ENCODE data around the gene ACTL9.

ACTL9 gene

DNA sequence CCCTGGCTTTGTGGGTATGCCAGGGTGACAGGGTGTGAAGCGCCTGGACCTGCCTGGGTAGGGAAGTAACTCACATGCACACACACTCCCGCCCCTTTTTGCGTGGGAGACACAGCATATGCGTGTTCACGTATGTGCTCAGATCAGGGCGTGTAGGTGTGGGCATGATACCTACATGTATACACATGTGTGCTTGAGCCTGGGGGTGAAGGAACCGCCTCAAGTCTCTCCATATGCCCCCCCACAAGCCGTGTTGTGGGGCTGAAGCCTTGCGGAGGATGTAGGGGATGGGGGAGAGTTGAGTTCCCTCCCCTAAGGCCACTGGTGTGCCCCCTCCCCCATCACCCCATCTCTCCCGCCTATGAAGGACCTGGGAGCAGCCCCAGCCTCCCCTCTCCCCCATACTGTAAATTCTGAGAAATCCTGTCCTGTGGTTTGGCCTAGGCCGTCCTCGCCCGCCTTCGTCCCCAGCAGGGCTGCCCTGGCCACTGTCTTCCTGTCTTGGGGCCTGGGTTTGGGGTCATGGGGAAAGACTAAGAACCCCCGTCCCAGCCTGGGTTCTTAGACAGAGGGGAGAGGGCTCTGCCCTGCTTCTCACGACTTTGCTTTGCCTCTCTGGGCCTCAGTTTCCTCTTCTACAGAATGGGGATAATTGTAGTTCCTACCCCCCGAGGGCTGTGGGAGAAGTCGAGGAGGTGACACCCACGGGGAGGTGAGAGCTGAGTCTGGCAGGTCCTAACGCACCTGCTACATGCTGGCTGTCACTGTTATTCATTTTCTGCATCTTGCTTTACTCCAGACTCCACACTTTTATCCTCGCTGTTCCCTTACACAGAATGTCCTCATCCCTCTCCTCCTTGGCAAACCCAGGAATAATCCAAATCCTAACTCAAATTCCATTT lies 14.3 kb downstream of the ACTL9 start:
- TF ChIP-seq, protein P1, sequence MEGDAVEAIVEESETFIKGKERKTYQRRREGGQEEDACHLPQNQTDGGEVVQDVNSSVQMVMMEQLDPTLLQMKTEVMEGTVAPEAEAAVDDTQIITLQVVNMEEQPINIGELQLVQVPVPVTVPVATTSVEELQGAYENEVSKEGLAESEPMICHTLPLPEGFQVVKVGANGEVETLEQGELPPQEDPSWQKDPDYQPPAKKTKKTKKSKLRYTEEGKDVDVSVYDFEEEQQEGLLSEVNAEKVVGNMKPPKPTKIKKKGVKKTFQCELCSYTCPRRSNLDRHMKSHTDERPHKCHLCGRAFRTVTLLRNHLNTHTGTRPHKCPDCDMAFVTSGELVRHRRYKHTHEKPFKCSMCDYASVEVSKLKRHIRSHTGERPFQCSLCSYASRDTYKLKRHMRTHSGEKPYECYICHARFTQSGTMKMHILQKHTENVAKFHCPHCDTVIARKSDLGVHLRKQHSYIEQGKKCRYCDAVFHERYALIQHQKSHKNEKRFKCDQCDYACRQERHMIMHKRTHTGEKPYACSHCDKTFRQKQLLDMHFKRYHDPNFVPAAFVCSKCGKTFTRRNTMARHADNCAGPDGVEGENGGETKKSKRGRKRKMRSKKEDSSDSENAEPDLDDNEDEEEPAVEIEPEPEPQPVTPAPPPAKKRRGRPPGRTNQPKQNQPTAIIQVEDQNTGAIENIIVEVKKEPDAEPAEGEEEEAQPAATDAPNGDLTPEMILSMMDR (IDR thresholded peaks at IDR 0.05; ENCODE audit: insufficient read depth, low read depth, low read length, missing control alignments), result no peak
- no peak overlapping the region for H3K4me3 ChIP-seq (ENCODE audit: low read length)

GRCh38 chr19:8682931-8683330 lies 15.7 kb downstream of the ACTL9 start:
- TF ChIP-seq, protein P1 (IDR thresholded peaks at IDR 0.05; ENCODE audit: insufficient read depth, low read depth, low read length, missing control alignments), result no peak
- no peak for DNase-seq (ENCODE audit: low read depth)
- H3K4me3 ChIP-seq (ENCODE audit: low read length), result no peak overlapping the region

More for the DNA sequence above, 14.3 kb downstream of the ACTL9 start:
- no peak for DNase-seq (ENCODE audit: low read depth)

DNA sequence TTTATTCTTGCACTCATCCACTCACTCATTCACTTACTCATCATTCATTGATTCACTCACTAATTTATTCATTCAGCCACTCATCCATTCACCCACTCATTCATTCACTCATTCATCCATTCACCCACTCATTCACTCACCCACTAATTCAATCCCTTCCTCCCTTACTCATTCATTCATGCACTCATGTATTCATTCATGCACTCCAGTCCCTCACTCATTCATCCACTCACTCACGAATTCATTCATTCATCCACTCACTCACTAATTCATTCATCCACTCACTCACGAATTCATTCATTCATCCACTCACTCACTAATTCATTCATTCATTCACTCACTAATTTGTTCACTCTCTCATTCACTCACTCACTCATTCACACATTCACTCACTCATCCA lies 16.1 kb downstream of the ACTL9 start:
- TF ChIP-seq, protein P1 (IDR thresholded peaks at IDR 0.05; ENCODE audit: insufficient read depth, low read depth, low read length, missing control alignments), result no peak
- H3K4me3 ChIP-seq (ENCODE audit: low read length), result no peak overlapping the region
- DNase-seq (ENCODE audit: low read depth), result no peak

DNA sequence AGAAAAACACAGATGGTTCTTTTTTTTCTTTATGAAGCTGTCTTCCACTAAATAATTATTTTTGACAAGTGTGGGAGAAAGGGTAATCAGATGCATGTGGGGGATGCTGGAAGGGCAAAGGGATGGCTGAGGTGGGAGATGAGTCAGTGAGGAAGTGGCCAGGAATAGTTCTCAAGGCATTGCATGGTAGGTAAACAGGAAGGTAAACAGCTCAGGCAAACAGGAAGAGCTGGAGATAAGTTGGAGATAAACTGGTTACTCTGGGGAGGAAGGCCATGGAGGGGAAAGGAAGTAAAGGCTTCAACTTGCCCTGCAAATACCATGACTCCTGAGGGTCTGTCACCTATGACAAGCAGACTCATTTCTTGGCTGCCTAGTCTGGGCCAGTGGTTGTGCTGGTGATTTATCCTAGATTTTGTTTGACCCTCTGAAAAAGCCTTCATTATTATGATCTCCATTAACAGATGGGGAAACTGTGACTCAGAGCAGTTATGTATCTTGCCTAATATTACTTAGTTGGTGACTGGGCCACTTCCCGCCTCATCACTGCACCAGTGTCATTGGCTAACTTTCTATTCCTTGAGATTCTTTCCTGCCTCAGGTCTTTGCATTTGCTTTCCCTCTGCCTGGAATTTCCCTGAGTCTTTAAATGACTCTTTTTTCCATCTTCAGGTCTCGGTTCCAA lies 17.1 kb downstream of the ACTL9 start:
- DNase-seq (ENCODE audit: low read depth), result no peak
- TF ChIP-seq, protein P1 (IDR thresholded peaks at IDR 0.05; ENCODE audit: insufficient read depth, low read depth, low read length, missing control alignments), result no peak
- no peak overlapping the region for H3K4me3 ChIP-seq (ENCODE audit: low read length)

DNA sequence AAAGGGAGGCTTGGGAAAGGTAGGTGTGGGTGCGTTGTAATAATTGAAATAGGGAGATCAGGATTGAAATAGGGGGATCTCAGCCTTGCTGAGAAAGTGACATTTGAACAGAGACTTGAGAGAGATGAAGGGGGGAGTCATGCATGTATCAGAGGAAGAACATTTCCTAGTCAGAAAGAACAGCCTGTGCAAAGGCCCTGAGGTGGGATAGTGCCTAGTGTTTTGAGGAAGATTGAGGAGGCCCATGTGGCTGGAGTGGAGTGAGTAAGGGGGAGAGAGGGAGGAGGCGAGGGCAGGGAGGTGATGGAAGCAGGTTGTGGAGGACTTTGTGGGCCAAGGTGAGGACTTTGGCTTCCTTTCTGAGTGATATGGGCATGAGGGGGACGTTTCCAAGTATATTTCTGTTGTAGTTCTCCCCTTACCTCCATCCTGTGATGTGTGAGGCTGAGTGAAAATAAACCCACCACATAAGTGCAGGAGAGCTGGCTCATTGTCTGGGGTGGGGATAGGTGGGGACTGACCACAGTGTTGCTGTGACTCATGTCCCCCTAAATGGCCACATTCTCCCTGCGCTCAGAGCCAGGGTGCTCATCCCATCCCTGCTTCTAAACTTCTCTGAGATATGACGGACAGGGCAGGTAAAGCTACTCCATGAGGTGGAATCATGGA lies 17.8 kb downstream of the ACTL9 start:
- TF ChIP-seq, protein P1 (IDR thresholded peaks at IDR 0.05; ENCODE audit: insufficient read depth, low read depth, low read length, missing control alignments), result no peak
- DNase-seq (ENCODE audit: low read depth), result no peak
- no peak overlapping the region for H3K4me3 ChIP-seq (ENCODE audit: low read length)

GRCh38 chr19:8678244-8678807 lies 20.3 kb downstream of the ACTL9 start:
- no peak for DNase-seq (ENCODE audit: low read depth)
- TF ChIP-seq, protein P1 (IDR thresholded peaks at IDR 0.05; ENCODE audit: insufficient read depth, low read depth, low read length, missing control alignments), result no peak
- no peak overlapping the region for H3K4me3 ChIP-seq (ENCODE audit: low read length)
